B cell (primary cell): Measurements from ENCODE around the gene CBX7. TPM values are rescaled to one million over a fixed set of nuclear protein-coding genes. Genes with fewer than 3 reads are reported as not detected.

Source experiments
- ATAC-seq: fragments of 200-7000 bp; cut with Tn5 transposase; one replicate; pipeline ENCODE4 v1.10.0; 2021; ENCODE audit warnings: low read depth, mild to moderate bottlenecking, moderate number of reproducible peaks, moderate library complexity
- CTCF ChIA-PET: fragments of 350-600 bp; sonication (Branson Sonifier 250); formaldehyde crosslinking; loops from one replicate; lab custom pipeline; 2021; ENCODE audit warnings: antibody characterized with exemption, inconsistent platforms; lab: Charles Lee
- POLR2A ChIA-PET: fragments of 350-600 bp; sonication (Branson Sonifier 250); formaldehyde crosslinking; loops from one replicate; lab custom pipeline; 2021; ENCODE audit warnings: antibody characterized with exemption; lab: Charles Lee
- DNase-seq: peaks from one replicate; pipeline ENCODE4 v3.0.0; 2013
- H2AFZ ChIP-seq: 2 replicates; pipeline ENCODE4 v1.6.1; 2012; ENCODE audit warnings: mild to moderate bottlenecking, low read depth, low read length; ENCODE audit not compliant: insufficient read depth, poor library complexity, severe bottlenecking
- H3K27ac ChIP-seq, 2 donors: 1 replicate in 1 of 2; 2 replicates in 1 of 2; pipeline ENCODE4 v1.5.1; 2012 to 2013; ENCODE audit warnings: low read length in 2 of 2, mild to moderate bottlenecking in 2 of 2, moderate library complexity in 1 of 2
- H3K27me3 ChIP-seq, 4 experiments: fragments of 200-600 bp in 1 of 4; sonication (generic) in 1 of 4; replicated peaks in 1 of 4; 1 replicate in 2 of 4; 2 replicates in 2 of 4; pipeline versions ENCODE4 v1.6.1 to v1.7.0; 2013 to 2016; ENCODE audit warnings: low read length in 3 of 4, mild to moderate bottlenecking in 2 of 4, mixed read lengths in 1 of 4, moderate library complexity in 1 of 4; ENCODE audit not compliant: insufficient read depth in 4 of 4, control insufficient read depth in 3 of 4; ENCODE audit errors: control extremely low read depth in 1 of 4
- H3K36me3 ChIP-seq, 2 experiments: replicated peaks in 1 of 2; 1 replicate in 1 of 2; 2 replicates in 1 of 2; pipeline versions ENCODE4 v1.6.1 to v1.7.1; 2013; ENCODE audit warnings: low read length in 1 of 2; ENCODE audit not compliant: insufficient read depth in 2 of 2, control insufficient read depth in 1 of 2; ENCODE audit errors: control extremely low read depth in 1 of 2, extremely low read depth in 1 of 2
- H3K4me1 ChIP-seq, 2 donors: fragments of 200-600 bp in 1 of 2; sonication (generic) in 1 of 2; 1 replicate in 1 of 2; 2 replicates in 1 of 2; pipeline versions ENCODE4 v1.5.1 to v1.6.1; 2013 to 2017; ENCODE audit warnings: low read length in 2 of 2; ENCODE audit not compliant: control insufficient read depth in 2 of 2, insufficient read depth in 2 of 2
- H3K4me2 ChIP-seq: replicated peaks from 2 replicates; pipeline ENCODE3; 2012; ENCODE audit warnings: mild to moderate bottlenecking, low read depth, low read length; ENCODE audit not compliant: poor library complexity, severe bottlenecking
- H3K4me3 ChIP-seq, 5 experiments: fragments of 200-600 bp in 1 of 5; sonication (generic) in 1 of 5; 1 replicate in 3 of 5; 2 replicates in 2 of 5; pipeline versions ENCODE4 v1.5.1 to v1.7.0; 2011 to 2016; ENCODE audit warnings: low read length in 4 of 5, mild to moderate bottlenecking in 4 of 5, low read depth in 2 of 5, control low read depth in 1 of 5, moderate library complexity in 1 of 5; ENCODE audit not compliant: insufficient read depth in 1 of 5; ENCODE audit errors: control extremely low read depth in 1 of 5, extremely low read depth in 1 of 5
- H3K79me2 ChIP-seq: fragments of 200-600 bp; sonication (generic); one replicate; pipeline ENCODE4 v1.6.0; 2016; ENCODE audit warnings: low read length; ENCODE audit not compliant: control insufficient read depth, insufficient read depth
- H3K9ac ChIP-seq: fragments of 200-600 bp; sonication (generic); 2 replicates; pipeline ENCODE4 v1.6.1; 2017; ENCODE audit warnings: mild to moderate bottlenecking, low read length, moderate library complexity
- H3K9me3 ChIP-seq, 3 donors: one replicate each; pipeline versions ENCODE4 v1.6.1 to v1.7.1; 2013; ENCODE audit warnings: low read length in 2 of 3; ENCODE audit not compliant: control insufficient read depth in 2 of 3, insufficient read depth in 1 of 3; ENCODE audit errors: control extremely low read depth in 1 of 3
- H4K20me1 ChIP-seq: 2 replicates; pipeline ENCODE4 v1.6.0; 2012; ENCODE audit warnings: mild to moderate bottlenecking, low read length; ENCODE audit not compliant: insufficient read depth, control insufficient read depth, poor library complexity, severe bottlenecking
- H3K27ac Mint-ChIP-seq: one replicate; pipeline ENCODE4 v1.8.0; 2021; ENCODE audit warnings: mixed read lengths
- H3K27me3 Mint-ChIP-seq: one replicate; pipeline ENCODE4 v1.8.0; 2021; ENCODE audit warnings: mixed read lengths
- H3K4me1 Mint-ChIP-seq: one replicate; pipeline ENCODE4 v1.8.0; 2021; ENCODE audit warnings: mixed read lengths
- H3K4me3 Mint-ChIP-seq: one replicate; pipeline ENCODE4 v1.8.0; 2021; ENCODE audit warnings: mixed read lengths
- H3K9me3 Mint-ChIP-seq: one replicate; pipeline ENCODE4 v1.8.0; 2022; ENCODE audit warnings: mixed read lengths; ENCODE audit not compliant: insufficient read depth
- EZH2 ChIP-seq: IDR thresholded peaks from 2 replicates; pipeline ENCODE4 v1.6.1; 2012; ENCODE audit warnings: borderline replicate concordance, low read depth, mild to moderate bottlenecking, moderate library complexity, low read length; ENCODE audit not compliant: insufficient read depth, poor library complexity, severe bottlenecking
- WGBS: methylation state at CpG from one replicate; pipeline ENCODE4 v1.1.5; 2013; ENCODE audit warnings: missing lambda C conversion rate; ENCODE audit not compliant: insufficient coverage; 5-methylcytosine and 5-hydroxymethylcytosine counted together
- intact Hi-C: fragments of 100-400 bp; cut with micrococcal nuclease; formaldehyde crosslinking; loops from one replicate; pipeline ENCODE4 v1.10.0; 2022
- polyA plus RNA-seq: library from polyadenylated mRNA; depleted of rRNA; stranded (reverse); fragments of >200 nt; gene quantifications from 2 replicates; pipeline ENCODE4 v1.2.3, GENCODE V29; 2012
- total RNA-seq, 2 donors: library from RNA; stranded (reverse); fragments of 120-200 nt in 1 of 2; gene quantifications; 1 replicate in 1 of 2; 2 replicates in 1 of 2; pipeline versions ENCODE4 v1.2.3 to v1.2.4, GENCODE V29; 2013 to 2022
- TF ChIP-seq, protein P1 (sequence below): fragments of 200-600 bp; IDR thresholded peaks from one replicate; pipeline ENCODE4 v1.8.0; 2022; ENCODE audit warnings: antibody characterized with exemption, mild to moderate bottlenecking

Gene CBX7
- total and polyA plus RNA-seq, 2 donors (not counting 1 experiment from before 2014, with no cell fraction given) = 83.6 to 141 TPM

- intact Hi-C loops = no loop called here
- Histone ChIP-seq H2AFZ (no peak overlapping the region), H4K20me1 (peaks cover 60% of the 10 kb centered on the region), H3K27me3 (no peaks in the 10 kb centered on the region), H3K9ac (no peak overlapping the region), H3K4me3 (no peak overlapping the region), H3K4me2 (no peak overlapping the region), H3K9me3 (no peaks in the 10 kb centered on the region), H3K4me1 (no peaks in the 10 kb centered on the region), H3K36me3 (peaks cover 0 to 34% of the 10 kb centered on the region in 2 experiments), H3K79me2 (peaks cover 7% of the 10 kb centered on the region), H3K27ac (no peak overlapping the region)
- ChIA-PET CTCF (interaction anchor here (0.6 to 2.4 kb wide), 14 partner anchors 12 to 394 kb away, joined by 3 to 9 read pairs (median 4); no protein-coding TSS in a partner anchor), POLR2A (interaction anchor here (0.6 kb wide), 1 partner anchor 10 kb away, joined by 3 read pairs; no protein-coding TSS in a partner anchor)
- TF ChIP-seq, protein P1, sequence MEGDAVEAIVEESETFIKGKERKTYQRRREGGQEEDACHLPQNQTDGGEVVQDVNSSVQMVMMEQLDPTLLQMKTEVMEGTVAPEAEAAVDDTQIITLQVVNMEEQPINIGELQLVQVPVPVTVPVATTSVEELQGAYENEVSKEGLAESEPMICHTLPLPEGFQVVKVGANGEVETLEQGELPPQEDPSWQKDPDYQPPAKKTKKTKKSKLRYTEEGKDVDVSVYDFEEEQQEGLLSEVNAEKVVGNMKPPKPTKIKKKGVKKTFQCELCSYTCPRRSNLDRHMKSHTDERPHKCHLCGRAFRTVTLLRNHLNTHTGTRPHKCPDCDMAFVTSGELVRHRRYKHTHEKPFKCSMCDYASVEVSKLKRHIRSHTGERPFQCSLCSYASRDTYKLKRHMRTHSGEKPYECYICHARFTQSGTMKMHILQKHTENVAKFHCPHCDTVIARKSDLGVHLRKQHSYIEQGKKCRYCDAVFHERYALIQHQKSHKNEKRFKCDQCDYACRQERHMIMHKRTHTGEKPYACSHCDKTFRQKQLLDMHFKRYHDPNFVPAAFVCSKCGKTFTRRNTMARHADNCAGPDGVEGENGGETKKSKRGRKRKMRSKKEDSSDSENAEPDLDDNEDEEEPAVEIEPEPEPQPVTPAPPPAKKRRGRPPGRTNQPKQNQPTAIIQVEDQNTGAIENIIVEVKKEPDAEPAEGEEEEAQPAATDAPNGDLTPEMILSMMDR = peak; percentile 58
- no peak for TF ChIP-seq EZH2
- no peak overlapping the region for H3K4me3 Mint-ChIP-seq
- ATAC-seq (peak; percentile 74), DNase-seq (peak; percentile 51)
- no peaks in the 10 kb centered on the region for H3K27me3 Mint-ChIP-seq
- no peak overlapping the region for H3K27ac Mint-ChIP-seq
- no peaks in the 10 kb centered on the region for H3K9me3 Mint-ChIP-seq
- WGBS = 80% methylated on average over 15 of the region's 15 CpGs
- H3K4me1 Mint-ChIP-seq = peaks cover 1% of the 10 kb centered on the region
Observed at GRCh38 chr22:39135092-39135896, 17.2 kb downstream of the CBX7 start.
